Measurements from ENCODE around the gene ECE1.

The ECE1 gene

GRCh38 chr1:21225065-21225464, 65.2 kb downstream of the ECE1 start:
- TF ChIP-seq TEAD4 (IDR thresholded peaks at IDR 0.05) (no peak), RAD21 (IDR thresholded peaks at IDR 0.05; ENCODE audit: low read depth) (no peak), CREB1 (IDR thresholded peaks at IDR 0.05; ENCODE audit: low read depth) (no peak), TAF1 (IDR thresholded peaks at IDR 0.05; ENCODE audit: low read depth) (no peak), EGR1 (IDR thresholded peaks at IDR 0.05) (no peak), TCF12 (IDR thresholded peaks at IDR 0.05; ENCODE audit: low read depth) (no peak), MAX (IDR thresholded peaks at IDR 0.05) (no peak), YY1 (IDR thresholded peaks at IDR 0.05; ENCODE audit: low read depth) (no peak), ZBTB7A (IDR thresholded peaks at IDR 0.05; ENCODE audit: low read depth) (no peak), NFIC (IDR thresholded peaks at IDR 0.05) (no peak), FOXM1 (IDR thresholded peaks at IDR 0.05; ENCODE audit: borderline replicate concordance, low read depth) (no peak), CEBPB (IDR thresholded peaks at IDR 0.05) (no peak)
- TF ChIP-seq, protein P1, sequence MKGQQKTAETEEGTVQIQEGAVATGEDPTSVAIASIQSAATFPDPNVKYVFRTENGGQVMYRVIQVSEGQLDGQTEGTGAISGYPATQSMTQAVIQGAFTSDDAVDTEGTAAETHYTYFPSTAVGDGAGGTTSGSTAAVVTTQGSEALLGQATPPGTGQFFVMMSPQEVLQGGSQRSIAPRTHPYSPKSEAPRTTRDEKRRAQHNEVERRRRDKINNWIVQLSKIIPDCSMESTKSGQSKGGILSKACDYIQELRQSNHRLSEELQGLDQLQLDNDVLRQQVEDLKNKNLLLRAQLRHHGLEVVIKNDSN (IDR thresholded peaks at IDR 0.05): no peak
- TF ChIP-seq, protein P2, sequence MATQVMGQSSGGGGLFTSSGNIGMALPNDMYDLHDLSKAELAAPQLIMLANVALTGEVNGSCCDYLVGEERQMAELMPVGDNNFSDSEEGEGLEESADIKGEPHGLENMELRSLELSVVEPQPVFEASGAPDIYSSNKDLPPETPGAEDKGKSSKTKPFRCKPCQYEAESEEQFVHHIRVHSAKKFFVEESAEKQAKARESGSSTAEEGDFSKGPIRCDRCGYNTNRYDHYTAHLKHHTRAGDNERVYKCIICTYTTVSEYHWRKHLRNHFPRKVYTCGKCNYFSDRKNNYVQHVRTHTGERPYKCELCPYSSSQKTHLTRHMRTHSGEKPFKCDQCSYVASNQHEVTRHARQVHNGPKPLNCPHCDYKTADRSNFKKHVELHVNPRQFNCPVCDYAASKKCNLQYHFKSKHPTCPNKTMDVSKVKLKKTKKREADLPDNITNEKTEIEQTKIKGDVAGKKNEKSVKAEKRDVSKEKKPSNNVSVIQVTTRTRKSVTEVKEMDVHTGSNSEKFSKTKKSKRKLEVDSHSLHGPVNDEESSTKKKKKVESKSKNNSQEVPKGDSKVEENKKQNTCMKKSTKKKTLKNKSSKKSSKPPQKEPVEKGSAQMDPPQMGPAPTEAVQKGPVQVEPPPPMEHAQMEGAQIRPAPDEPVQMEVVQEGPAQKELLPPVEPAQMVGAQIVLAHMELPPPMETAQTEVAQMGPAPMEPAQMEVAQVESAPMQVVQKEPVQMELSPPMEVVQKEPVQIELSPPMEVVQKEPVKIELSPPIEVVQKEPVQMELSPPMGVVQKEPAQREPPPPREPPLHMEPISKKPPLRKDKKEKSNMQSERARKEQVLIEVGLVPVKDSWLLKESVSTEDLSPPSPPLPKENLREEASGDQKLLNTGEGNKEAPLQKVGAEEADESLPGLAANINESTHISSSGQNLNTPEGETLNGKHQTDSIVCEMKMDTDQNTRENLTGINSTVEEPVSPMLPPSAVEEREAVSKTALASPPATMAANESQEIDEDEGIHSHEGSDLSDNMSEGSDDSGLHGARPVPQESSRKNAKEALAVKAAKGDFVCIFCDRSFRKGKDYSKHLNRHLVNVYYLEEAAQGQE (IDR thresholded peaks at IDR 0.05; ENCODE audit: low read depth): no peak

DNA sequence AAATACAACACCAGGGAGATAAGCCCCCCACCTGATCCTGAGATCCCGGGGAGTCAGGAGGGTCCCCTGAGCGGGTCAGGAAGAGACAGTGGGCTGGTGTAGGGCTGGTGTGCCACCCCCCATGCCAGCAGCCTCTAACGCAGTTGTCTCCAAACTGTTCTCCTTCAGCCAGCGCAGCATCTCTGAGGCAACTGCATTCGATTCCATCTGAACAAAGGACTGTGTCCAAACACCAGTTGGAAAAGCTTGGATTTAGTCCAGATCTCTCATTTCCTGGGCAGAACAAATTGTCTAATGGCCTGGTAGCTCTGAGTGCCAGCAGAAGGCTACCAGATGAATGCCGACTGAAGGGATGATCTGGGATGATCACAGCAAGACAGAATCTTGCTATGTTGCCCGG, 69.4 kb downstream of the ECE1 start:
- TF ChIP-seq EGR1 (IDR thresholded peaks at IDR 0.05) (no peak), TCF12 (IDR thresholded peaks at IDR 0.05; ENCODE audit: low read depth) (no peak), ZBTB7A (IDR thresholded peaks at IDR 0.05; ENCODE audit: low read depth) (no peak), CEBPB (IDR thresholded peaks at IDR 0.05) (no peak), EP300 (IDR thresholded peaks at IDR 0.05; ENCODE audit: borderline replicate concordance) (no peak), RAD21 (IDR thresholded peaks at IDR 0.05; ENCODE audit: low read depth) (no peak), MAX (IDR thresholded peaks at IDR 0.05) (no peak), YY1 (IDR thresholded peaks at IDR 0.05; ENCODE audit: low read depth) (no peak), NFIC (IDR thresholded peaks at IDR 0.05) (no peak)

- TF ChIP-seq YY1 (IDR thresholded peaks at IDR 0.05; ENCODE audit: low read depth) (no peak), RAD21 (IDR thresholded peaks at IDR 0.05; ENCODE audit: low read depth) (no peak), TAF1 (IDR thresholded peaks at IDR 0.05; ENCODE audit: low read depth) (no peak), FOXM1 (IDR thresholded peaks at IDR 0.05; ENCODE audit: borderline replicate concordance, low read depth) (no peak)
- TF ChIP-seq, protein P2 (IDR thresholded peaks at IDR 0.05; ENCODE audit: low read depth): no peak
Observed at GRCh38 chr1:21219674-21220073, 70.6 kb downstream of the ECE1 start.

DNA sequence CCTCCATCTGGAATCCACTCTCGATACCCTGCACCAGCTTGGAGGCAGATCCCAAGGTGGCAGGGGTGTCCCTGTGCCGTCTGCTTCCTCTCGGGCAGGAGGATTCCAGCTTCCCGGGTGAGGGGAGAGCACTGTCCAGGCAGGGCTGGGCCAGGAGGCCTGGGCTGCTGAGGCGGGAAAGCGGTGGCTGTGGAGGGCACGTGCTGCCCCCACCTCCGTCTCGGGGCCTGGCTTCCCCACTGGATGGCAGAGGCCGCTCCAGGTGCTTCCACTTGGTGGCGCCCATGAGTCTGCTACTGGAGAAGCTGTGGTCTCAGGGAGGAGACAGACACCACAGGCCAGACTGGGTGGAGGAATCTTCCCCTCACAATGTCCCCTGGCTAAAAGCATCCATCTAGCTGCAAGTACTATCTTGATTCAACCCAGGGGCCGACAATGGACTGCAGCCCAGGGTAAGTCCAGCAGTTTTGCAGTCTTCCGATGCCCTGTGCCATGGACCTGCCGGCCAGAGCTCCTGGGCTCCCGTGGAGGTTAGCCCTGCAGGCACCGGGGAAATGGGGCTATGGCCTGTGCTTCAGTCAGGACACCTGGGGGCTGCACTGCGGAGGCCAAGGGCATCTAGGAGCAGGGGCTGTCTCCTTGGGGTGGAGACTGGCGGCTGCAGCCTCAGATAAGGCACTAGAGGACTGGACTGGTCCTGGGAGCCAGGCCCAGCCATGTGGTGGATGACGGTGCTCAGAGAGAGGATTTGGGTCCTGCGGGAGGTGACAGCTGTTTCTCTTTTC, 72.3 kb downstream of the ECE1 start:
- no peak for TF ChIP-seq EP300 (IDR thresholded peaks at IDR 0.05; ENCODE audit: borderline replicate concordance)
- TF ChIP-seq RAD21 (IDR thresholded peaks at IDR 0.05; ENCODE audit: low read depth): peak; percentile 15; the same call in 1 of the 2 replicates

- TF ChIP-seq, protein P2 (IDR thresholded peaks at IDR 0.05; ENCODE audit: low read depth): no peak
- TF ChIP-seq RAD21 (IDR thresholded peaks at IDR 0.05; ENCODE audit: low read depth): peak; percentile 74
- TF ChIP-seq YY1 (IDR thresholded peaks at IDR 0.05; ENCODE audit: low read depth): no peak
- no peak for TF ChIP-seq CREB1 (IDR thresholded peaks at IDR 0.05; ENCODE audit: low read depth)
Observed at GRCh38 chr1:21216835-21217811, 73.1 kb downstream of the ECE1 start.
